Epithelial cell of proximal tubule (primary cell): ENCODE measurements around the gene OR2V2. TPM values are rescaled to one million over a fixed set of nuclear protein-coding genes. Genes with fewer than 3 reads are reported as not detected.

ENCODE experiments used
- DNase-seq: peaks from one replicate; pipeline ENCODE4 v3.0.0-alpha.2; 2011; ENCODE audit warnings: low read depth
- H3K4me3 ChIP-seq: 2 replicates; pipeline ENCODE4 v1.5.1; 2011; ENCODE audit warnings: low read depth, mild to moderate bottlenecking, low read length
- CTCF ChIP-seq: conservative IDR thresholded peaks from 2 replicates; pipeline ENCODE4 v1.5.1; 2012; ENCODE audit warnings: low read depth, mild to moderate bottlenecking, low read length
- total RNA-seq: library from RNA; depleted of rRNA; stranded (reverse); fragments of >200 nt; gene quantifications from 2 replicates; pipeline ENCODE4 v1.2.3, GENCODE V29; 2015

Gene OR2V2
- total RNA-seq, 1 donor from 2014 or later: not detected

- no peak overlapping the region for H3K4me3 ChIP-seq
- no peak for DNase-seq
- peak; percentile 79 for TF ChIP-seq CTCF
Observed at GRCh38 chr5:181181650-181182565, 34.5 kb downstream of the OR2V2 start.

- DNase-seq: no peak
- no peak for TF ChIP-seq CTCF
Observed at GRCh38 chr5:181182651-181183050, 35.3 kb downstream of the OR2V2 start.

GRCh38 chr5:181184845-181185216, 37.4 kb downstream of the OR2V2 start:
- H3K4me3 ChIP-seq: peak overlapping the region; percentile 19
- no peak for TF ChIP-seq CTCF
- DNase-seq: no peak

More at GRCh38 chr5:181182651-181183050, 35.3 kb downstream of the OR2V2 start:
- no peak overlapping the region for H3K4me3 ChIP-seq

- no peak for DNase-seq
- H3K4me3 ChIP-seq: no peak overlapping the region
- TF ChIP-seq CTCF: no peak
Observed at GRCh38 chr5:181185560-181185959, 38.2 kb downstream of the OR2V2 start.

GRCh38 chr5:181186022-181186421, 38.6 kb downstream of the OR2V2 start:
- H3K4me3 ChIP-seq: no peak overlapping the region
- no peak for DNase-seq
- no peak for TF ChIP-seq CTCF

- no peak for DNase-seq
- TF ChIP-seq CTCF: no peak
- H3K4me3 ChIP-seq: peak overlapping the region; percentile 87
Observed at GRCh38 chr5:181186986-181187499, 39.7 kb downstream of the OR2V2 start.
